ENCODE results near the gene TCF19.
"Not testable (repeated sequence)": the region's sequence is repeated elsewhere in the genome, so short reads cannot be mapped to it uniquely, and the experiment has no call there.

TCF19 gene

GRCh38 chr6:31186052-31186734 is 27.8 kb downstream of the TCF19 start:
- DNase-seq = no peak

- no peak for DNase-seq
Measured at GRCh38 chr6:31187780-31188194, 29.4 kb downstream of the TCF19 start.

- DNase-seq = not testable (repeated sequence)
Measured at GRCh38 chr6:31189223-31189622, 30.8 kb downstream of the TCF19 start.

- no peak for DNase-seq
Measured at GRCh38 chr6:31190488-31190887, 32.1 kb downstream of the TCF19 start.

- peak; percentile 56 for DNase-seq
Measured at GRCh38 chr6:31192431-31193105, 34.2 kb downstream of the TCF19 start.

GRCh38 chr6:31193206-31193605 is 34.8 kb downstream of the TCF19 start:
- no peak for DNase-seq

- no peak for DNase-seq
Measured at GRCh38 chr6:31194061-31194834, 35.9 kb downstream of the TCF19 start.

- DNase-seq = not testable (repeated sequence)
Measured at GRCh38 chr6:31195308-31195979, 37.1 kb downstream of the TCF19 start.

- DNase-seq = not testable (repeated sequence)
Measured at GRCh38 chr6:31196251-31197022, 38.0 kb downstream of the TCF19 start.

- DNase-seq = peak; percentile 73
Measured at GRCh38 chr6:31197559-31198305, 39.3 kb downstream of the TCF19 start.

GRCh38 chr6:31199105-31199452 is 40.7 kb downstream of the TCF19 start:
- not testable (repeated sequence) for DNase-seq

- DNase-seq = no peak
Measured at GRCh38 chr6:31202259-31203166, 44.1 kb downstream of the TCF19 start.

- peak; percentile 26 for DNase-seq
Measured at GRCh38 chr6:31203345-31203979, 45.1 kb downstream of the TCF19 start.

GRCh38 chr6:31204751-31205145 is 46.4 kb downstream of the TCF19 start:
- DNase-seq = no peak

- DNase-seq = no peak
Measured at GRCh38 chr6:31205638-31206037, 47.2 kb downstream of the TCF19 start.

- no peak for DNase-seq
Measured at GRCh38 chr6:31208506-31208905, 50.1 kb downstream of the TCF19 start.

- DNase-seq = no peak
Measured at GRCh38 chr6:31209137-31209536, 50.7 kb downstream of the TCF19 start.

- no peak for DNase-seq
Measured at GRCh38 chr6:31210123-31210522, 51.7 kb downstream of the TCF19 start.

GRCh38 chr6:31210741-31211532 is 52.5 kb downstream of the TCF19 start:
- DNase-seq = no peak
